HTERT RPE-1 (cell line): ENCODE results near the gene CDH3.

Experiments used
- in situ Hi-C: fragments of 300-500 bp; cut with MboI; formaldehyde crosslinking; loops from 4 replicates; pipeline ENCODE4 v1.14.3; 2020; ENCODE audit warnings: low sequenced_read_pairs

The CDH3 gene

GRCh38 chr16:68644715-68645493, at the start of gene CDH3:
CDH3 (plus strand) TSS chr16:68645310; CDS start chr16:68645380, 70 bp downstream.
- in situ Hi-C loops = no loop called here

GRCh38 chr16:68596266-68596665, 48.8 kb upstream of the CDH3 start:
- in situ Hi-C loops = no loop called here

- in situ Hi-C loops = no loop called here
These were observed 45.5 kb upstream of the CDH3 start for GRCh38 chr16:68599586-68599985.

- in situ Hi-C loops = no loop called here
These were observed 39.4 kb upstream of the CDH3 start for GRCh38 chr16:68605746-68606145.

GRCh38 chr16:68607443-68607842, 37.7 kb upstream of the CDH3 start:
- in situ Hi-C loops = no loop called here

- in situ Hi-C loops = no loop called here
These were observed 36.8 kb upstream of the CDH3 start for GRCh38 chr16:68608330-68608729.

GRCh38 chr16:68612996-68613395, 32.1 kb upstream of the CDH3 start:
- in situ Hi-C loops = no loop called here

- in situ Hi-C loops = no loop called here
These were observed 27.4 kb upstream of the CDH3 start for GRCh38 chr16:68617734-68618133.

- in situ Hi-C loops = no loop called here
These were observed 18.6 kb upstream of the CDH3 start for GRCh38 chr16:68626557-68626956.

GRCh38 chr16:68627951-68628425, 17.1 kb upstream of the CDH3 start:
- in situ Hi-C loops = no loop called here

- in situ Hi-C loops = no loop called here
These were observed 15.7 kb upstream of the CDH3 start for GRCh38 chr16:68629351-68629910.

- in situ Hi-C loops = no loop called here
These were observed 9.0 kb upstream of the CDH3 start for GRCh38 chr16:68636064-68636560.

GRCh38 chr16:68636818-68637217, 8.3 kb upstream of the CDH3 start:
- in situ Hi-C loops = no loop called here

- in situ Hi-C loops = no loop called here
These were observed 4.1 kb upstream of the CDH3 start for GRCh38 chr16:68640972-68641371.

- in situ Hi-C loops = no loop called here
These were observed 3.1 kb upstream of the CDH3 start for GRCh38 chr16:68642047-68642435.

- in situ Hi-C loops = no loop called here
These were observed 2.5 kb upstream of the CDH3 start for GRCh38 chr16:68642436-68643101.

- in situ Hi-C loops = no loop called here
These were observed 1.9 kb upstream of the CDH3 start for GRCh38 chr16:68643227-68643626.

GRCh38 chr16:68643847-68644246, 1.3 kb upstream of the CDH3 start:
- in situ Hi-C loops = no loop called here

- in situ Hi-C loops = no loop called here
These were observed 814 bp upstream of the CDH3 start for GRCh38 chr16:68644296-68644695.

GRCh38 chr16:68645494-68646388, 631 bp downstream of the CDH3 start:
- in situ Hi-C loops = no loop called here
